Esophagus muscularis mucosa (tissue), 4 donors: ENCODE data around the gene SPDEF. TPM values are rescaled to one million over a fixed set of nuclear protein-coding genes. Genes with fewer than 3 reads are reported as not detected.

Source experiments
- DNase-seq: peaks from one replicate; pipeline ENCODE4 v3.0.0-alpha.2; 2017; ENCODE audit errors: extremely low spot score
- H3K27ac ChIP-seq, 4 donors: fragments of 200-600 bp; sonication (generic); replicated peaks in 1 of 4; 1 replicate in 3 of 4; 2 replicates in 1 of 4; pipeline ENCODE4 v1.5.1; 2016 to 2019; ENCODE audit warnings: mild to moderate bottlenecking in 1 of 4
- H3K27me3 ChIP-seq, 4 donors: fragments of 200-600 bp; sonication (generic); one replicate each; pipeline versions ENCODE4 v1.5.1 to v1.6.0; 2016 to 2019
- H3K36me3 ChIP-seq, 4 donors: fragments of 200-600 bp; sonication (generic); one replicate each; pipeline ENCODE4 v1.5.1; 2016 to 2019
- H3K4me1 ChIP-seq, 4 donors: fragments of 200-600 bp; sonication (generic); one replicate each; pipeline ENCODE4 v1.5.1; 2016 to 2019
- H3K4me3 ChIP-seq, 4 donors: fragments of 200-600 bp; sonication (generic); 1 replicate in 2 of 4; 2 replicates in 2 of 4; pipeline ENCODE4 v1.5.1; 2016 to 2019; ENCODE audit warnings: mild to moderate bottlenecking in 4 of 4, moderate library complexity in 1 of 4
- H3K9me3 ChIP-seq, 4 donors: fragments of 200-600 bp; sonication (generic); 1 replicate in 3 of 4; 2 replicates in 1 of 4; pipeline ENCODE4 v1.5.1; 2016 to 2019
- EP300 ChIP-seq: sonication (generic); formaldehyde crosslinking; IDR thresholded peaks from one replicate; pipeline ENCODE4 v1.6.1; 2017; ENCODE audit warnings: antibody characterized with exemption
- POLR2A ChIP-seq: fragments of 450-650 bp; IDR thresholded peaks from one replicate; pipeline ENCODE4 v1.6.1; 2017; ENCODE audit warnings: antibody characterized with exemption, moderate library complexity, mild to moderate bottlenecking, low read depth
- POLR2AphosphoS5 ChIP-seq, 2 donors: sonication (generic); formaldehyde crosslinking; IDR thresholded peaks; one replicate each; pipeline ENCODE4 v1.6.1; 2017; ENCODE audit warnings: antibody characterized with exemption in 2 of 2
- WGBS: methylation state at CpG from one replicate; pipeline ENCODE4 v1.1.5; 2018; 5-methylcytosine and 5-hydroxymethylcytosine counted together
- intact Hi-C: fragments of 100-400 bp; cut with DNase I; formaldehyde crosslinking; loops from one replicate; pipeline ENCODE4 v1.15.1; 2023
- total RNA-seq, 4 donors: library from RNA; depleted of rRNA; stranded (reverse); fragments of >200 nt; gene quantifications; one replicate each; pipeline versions ENCODE4 v1.1.0 to v1.2.1, GENCODE V29; 2016
- TF ChIP-seq, protein P1 (sequence below), 3 experiments: fragments of 200-600 bp in 2 of 3; fragments of 450-650 bp in 1 of 3; sonication (generic) in 2 of 3; IDR thresholded peaks; one replicate each; pipeline ENCODE4 v1.5.1; 2017 to 2019; ENCODE audit warnings: antibody characterized with exemption in 3 of 3, mild to moderate bottlenecking in 2 of 3, moderate library complexity in 1 of 3

The SPDEF gene
- total RNA-seq, 4 donors from 2014 or later, result not detected

DNA sequence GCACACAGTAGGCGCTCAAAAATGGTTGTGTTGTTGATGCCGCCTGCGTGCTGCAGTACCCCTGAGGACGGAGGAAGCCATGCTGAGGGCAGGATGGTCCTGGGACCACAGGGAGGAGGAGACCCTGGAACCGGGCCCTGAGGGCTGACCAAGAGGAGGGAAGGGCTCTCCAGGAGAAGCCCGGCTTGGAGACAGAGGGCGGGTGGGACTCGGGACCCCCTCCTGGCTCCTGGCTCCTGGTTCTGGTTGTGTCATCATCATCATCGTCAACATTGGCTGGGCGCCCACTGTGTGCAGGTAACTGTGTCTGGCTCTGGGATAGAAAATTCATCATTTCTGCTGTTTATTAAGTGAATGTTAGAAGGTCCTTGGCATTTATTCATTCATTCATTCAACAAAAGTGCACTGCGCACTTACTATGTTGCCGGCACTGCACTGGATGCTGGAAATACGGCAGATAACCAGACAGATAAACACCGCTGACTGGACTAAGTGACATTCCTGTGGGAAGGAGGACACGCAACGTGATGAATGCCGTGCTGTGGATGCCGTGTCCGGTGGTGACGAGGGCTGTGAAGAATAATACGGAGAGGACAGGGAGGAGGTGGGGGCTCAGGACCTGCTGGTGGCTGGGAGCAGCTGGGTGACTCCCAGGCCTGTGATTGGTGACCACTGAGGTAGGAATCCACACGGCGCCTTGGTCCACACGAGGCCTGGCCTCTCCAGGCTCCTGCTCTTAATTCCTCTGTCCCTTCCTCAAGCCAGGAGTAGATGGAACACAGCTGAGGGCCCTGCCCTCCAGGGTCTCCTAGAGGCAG is 35.3 kb downstream of the SPDEF start:
- 89% methylated on average over 21 of the region's 24 CpGs for WGBS
- no peak for DNase-seq
- no peak overlapping the region for H3K27ac ChIP-seq
- no peaks in the 10 kb centered on the region for H3K36me3 ChIP-seq
- no peak overlapping the region for H3K4me3 ChIP-seq
- peaks cover 0 to under 1% (median 0%) of the 10 kb centered on the region in 4 donors for H3K4me1 ChIP-seq
- intact Hi-C loops, result no loop called here
- H3K27me3 ChIP-seq, result peaks cover 0 to 21% (median 0%) of the 10 kb centered on the region in 4 donors
- TF ChIP-seq EP300, result no peak
- TF ChIP-seq POLR2AphosphoS5 (IDR thresholded peaks at IDR 0.05), result no peak
- TF ChIP-seq, protein P1, sequence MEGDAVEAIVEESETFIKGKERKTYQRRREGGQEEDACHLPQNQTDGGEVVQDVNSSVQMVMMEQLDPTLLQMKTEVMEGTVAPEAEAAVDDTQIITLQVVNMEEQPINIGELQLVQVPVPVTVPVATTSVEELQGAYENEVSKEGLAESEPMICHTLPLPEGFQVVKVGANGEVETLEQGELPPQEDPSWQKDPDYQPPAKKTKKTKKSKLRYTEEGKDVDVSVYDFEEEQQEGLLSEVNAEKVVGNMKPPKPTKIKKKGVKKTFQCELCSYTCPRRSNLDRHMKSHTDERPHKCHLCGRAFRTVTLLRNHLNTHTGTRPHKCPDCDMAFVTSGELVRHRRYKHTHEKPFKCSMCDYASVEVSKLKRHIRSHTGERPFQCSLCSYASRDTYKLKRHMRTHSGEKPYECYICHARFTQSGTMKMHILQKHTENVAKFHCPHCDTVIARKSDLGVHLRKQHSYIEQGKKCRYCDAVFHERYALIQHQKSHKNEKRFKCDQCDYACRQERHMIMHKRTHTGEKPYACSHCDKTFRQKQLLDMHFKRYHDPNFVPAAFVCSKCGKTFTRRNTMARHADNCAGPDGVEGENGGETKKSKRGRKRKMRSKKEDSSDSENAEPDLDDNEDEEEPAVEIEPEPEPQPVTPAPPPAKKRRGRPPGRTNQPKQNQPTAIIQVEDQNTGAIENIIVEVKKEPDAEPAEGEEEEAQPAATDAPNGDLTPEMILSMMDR (IDR thresholded peaks at IDR 0.05), result no peak
- TF ChIP-seq POLR2A, result no peak
- no peaks in the 10 kb centered on the region for H3K9me3 ChIP-seq

DNA sequence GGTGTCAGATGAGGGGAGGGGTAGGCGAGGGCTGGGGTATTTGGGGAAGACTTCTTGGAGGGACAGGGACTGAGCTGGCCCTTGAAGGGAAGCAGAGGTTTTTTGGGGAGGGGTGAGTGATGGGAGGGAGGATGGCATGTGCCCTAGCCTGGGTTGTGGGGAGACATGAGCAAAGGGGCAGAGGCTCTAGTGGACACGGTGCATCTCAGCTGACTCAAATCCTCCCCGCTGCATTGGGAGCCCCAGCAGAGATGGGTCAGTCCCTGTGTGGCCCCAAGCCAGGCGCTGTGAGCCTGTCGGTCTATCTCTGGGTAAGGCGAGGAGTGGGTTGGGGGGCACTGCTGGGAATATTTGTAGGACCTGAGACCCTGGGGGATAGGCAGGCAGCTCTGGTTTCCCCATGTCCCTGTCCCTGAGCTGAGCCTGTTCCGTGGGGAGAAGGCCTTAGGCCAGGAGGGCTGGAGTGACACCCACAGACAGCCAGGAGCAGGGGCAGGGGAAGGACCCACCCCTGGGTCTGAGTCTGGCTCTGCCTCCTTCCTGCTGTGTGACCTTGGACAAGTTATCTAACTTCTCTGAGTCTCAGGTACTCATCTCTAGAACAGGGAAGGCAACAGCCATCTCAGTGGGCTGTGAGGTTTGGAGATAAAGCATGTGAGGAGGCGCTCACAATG is 36.0 kb downstream of the SPDEF start:
- WGBS, result 94% methylated on average over 3 of the region's 8 CpGs
- no peaks in the 10 kb centered on the region for H3K36me3 ChIP-seq
- H3K9me3 ChIP-seq, result no peaks in the 10 kb centered on the region
- no peak for DNase-seq
- H3K27me3 ChIP-seq, result peaks cover 0 to 28% (median 0%) of the 10 kb centered on the region in 4 donors
- intact Hi-C loops, result no loop called here
- no peak overlapping the region for H3K27ac ChIP-seq
- no peak overlapping the region for H3K4me3 ChIP-seq
- no peak for TF ChIP-seq POLR2A
- TF ChIP-seq, protein P1 (IDR thresholded peaks at IDR 0.05), result no peak
- no peak for TF ChIP-seq EP300
- TF ChIP-seq POLR2AphosphoS5 (IDR thresholded peaks at IDR 0.05), result no peak
- H3K4me1 ChIP-seq, result peaks cover 0 to 3% (median 2%) of the 10 kb centered on the region in 4 donors

DNA sequence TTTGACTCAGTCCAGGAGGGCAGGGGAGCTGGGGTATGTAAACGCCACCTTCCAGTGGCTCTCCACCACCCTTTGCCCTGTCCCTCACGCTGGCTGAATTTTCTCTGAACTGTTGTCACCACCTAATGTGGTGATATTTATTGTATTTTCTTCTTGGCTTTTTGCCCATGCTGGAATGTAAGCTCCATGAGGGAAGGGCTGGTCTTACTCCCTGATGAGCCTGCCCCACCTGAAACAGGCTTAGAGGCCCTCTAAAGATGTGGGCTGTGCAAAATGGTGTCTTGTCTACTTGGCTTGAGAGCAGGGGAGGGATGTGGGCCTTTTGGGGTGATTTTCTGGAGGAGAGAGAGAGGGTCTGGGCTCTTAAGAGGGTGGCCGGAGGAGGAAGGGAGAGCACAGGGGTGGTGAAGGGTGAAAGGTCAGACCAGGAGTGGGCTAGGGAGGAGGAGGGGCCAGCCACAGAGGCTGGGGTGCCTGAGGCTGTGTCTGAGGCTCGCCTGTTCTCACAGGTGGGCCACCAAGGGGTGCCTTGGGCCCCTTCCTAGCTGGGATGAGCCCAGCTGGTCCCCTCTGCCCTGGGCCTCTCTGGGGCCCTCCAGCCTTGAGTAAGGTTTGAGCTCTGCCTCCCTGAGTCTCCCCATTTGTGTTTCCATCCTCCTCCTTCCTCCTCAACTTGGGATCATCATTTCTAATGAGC is 37.3 kb downstream of the SPDEF start:
- H3K4me1 ChIP-seq, result peaks cover 0 to 9% (median 9%) of the 10 kb centered on the region in 4 donors
- DNase-seq, result no peak
- intact Hi-C loops, result no loop called here
- H3K27ac ChIP-seq, result no peak overlapping the region
- 94% methylated on average over 4 of the region's 4 CpGs for WGBS
- no peaks in the 10 kb centered on the region for H3K9me3 ChIP-seq
- H3K4me3 ChIP-seq, result no peak overlapping the region
- peaks cover 0 to 35% (median 0%) of the 10 kb centered on the region in 4 donors for H3K27me3 ChIP-seq
- TF ChIP-seq POLR2AphosphoS5 (IDR thresholded peaks at IDR 0.05) (no peak), POLR2A (no peak), EP300 (no peak)
- TF ChIP-seq, protein P1 (IDR thresholded peaks at IDR 0.05), result no peak
- no peaks in the 10 kb centered on the region for H3K36me3 ChIP-seq

DNA sequence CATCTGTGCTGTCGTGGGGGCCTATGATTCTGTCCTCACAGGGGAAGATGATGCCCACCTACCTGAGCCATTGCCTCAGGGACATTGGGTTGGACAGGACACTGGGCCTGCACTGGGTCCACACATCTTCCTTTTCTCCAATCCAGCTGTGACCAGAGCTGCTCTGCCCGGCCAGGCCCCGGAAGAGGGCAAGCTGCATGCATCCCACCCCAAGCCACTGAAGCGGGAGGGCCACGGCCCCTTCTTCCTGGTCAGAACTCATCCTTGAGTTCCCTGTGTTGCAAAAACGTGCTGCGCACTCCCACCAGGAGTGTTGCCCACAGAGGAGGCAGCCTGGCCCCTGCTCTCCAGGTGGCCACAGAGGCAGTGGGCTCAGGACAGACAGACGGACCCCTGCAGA is 38.2 kb downstream of the SPDEF start:
- H3K36me3 ChIP-seq, result no peaks in the 10 kb centered on the region
- intact Hi-C loops, result no loop called here
- H3K9me3 ChIP-seq, result no peaks in the 10 kb centered on the region
- H3K4me3 ChIP-seq, result no peak overlapping the region
- H3K27ac ChIP-seq, result no peak overlapping the region
- H3K27me3 ChIP-seq, result peaks cover 0 to 35% (median 0%) of the 10 kb centered on the region in 4 donors
- WGBS, result 89% methylated on average over 5 of the region's 8 CpGs
- peaks cover 0 to 9% (median 9%) of the 10 kb centered on the region in 4 donors for H3K4me1 ChIP-seq
- TF ChIP-seq POLR2AphosphoS5 (IDR thresholded peaks at IDR 0.05) (no peak), EP300 (no peak), POLR2A (no peak)
- TF ChIP-seq, protein P1 (IDR thresholded peaks at IDR 0.05), result no peak
- no peak for DNase-seq
